Measurements from ENCODE around the gene UXS1. TPM values are rescaled to one million over a fixed set of nuclear protein-coding genes. Genes with fewer than 3 reads are reported as not detected.
A peak's percentile ranks its signal among the peaks of the same experiment; 100 is the strongest.
"Not testable (repeated sequence)": the region's sequence is repeated elsewhere in the genome, so short reads cannot be mapped to it uniquely, and the experiment has no call there.

The UXS1 gene
- total RNA-seq, 2 donors from 2014 or later: 28.3 to 49.1 TPM

- Histone ChIP-seq H3K4me1 (ENCODE audit: control insufficient read depth in 1 of 2, low read depth in 2 of 2) (peaks cover 8 to 23% of the 10 kb centered on the region in 2 donors), H3K4me3 (peak overlapping the region; percentile 30), H3K27ac (peak overlapping the region; percentile 6 to 32), H3K36me3 (no peaks in the 10 kb centered on the region), H3K9me3 (no peaks in the 10 kb centered on the region), H3K27me3 (replicated peaks; ENCODE audit: insufficient read depth) (no peaks in the 10 kb centered on the region)
- DNase-seq (ENCODE audit: low spot score): no peak
- no peak for TF ChIP-seq CTCF (IDR thresholded peaks at IDR 0.05)
- no peak for ATAC-seq (ENCODE audit: insufficient number of reproducible peaks, low FRiP score, low read depth)
Measured at GRCh38 chr2:106138543-106139237, 55.4 kb downstream of the UXS1 start.

GRCh38 chr2:106137731-106138521 lies 56.2 kb downstream of the UXS1 start:
- Histone ChIP-seq H3K36me3 (no peaks in the 10 kb centered on the region), H3K9me3 (no peaks in the 10 kb centered on the region), H3K4me3 (peak overlapping the region; percentile 30), H3K27ac (peak overlapping the region; percentile 6 to 32), H3K27me3 (replicated peaks; ENCODE audit: insufficient read depth) (no peaks in the 10 kb centered on the region), H3K4me1 (ENCODE audit: control insufficient read depth in 1 of 2, low read depth in 2 of 2) (peaks cover 8 to 22% of the 10 kb centered on the region in 2 donors)
- DNase-seq (ENCODE audit: low spot score) (no peak), ATAC-seq (ENCODE audit: insufficient number of reproducible peaks, low FRiP score, low read depth) (no peak)
- TF ChIP-seq CTCF (IDR thresholded peaks at IDR 0.05): no peak

GRCh38 chr2:106131192-106131591 lies 62.9 kb downstream of the UXS1 start:
- H3K36me3 ChIP-seq; H3K9me3 ChIP-seq; H3K4me3 ChIP-seq; DNase-seq (ENCODE audit: low spot score); H3K27ac ChIP-seq; H3K27me3 ChIP-seq (replicated peaks; ENCODE audit: insufficient read depth); ATAC-seq (ENCODE audit: insufficient number of reproducible peaks, low FRiP score, low read depth); H3K4me1 ChIP-seq (ENCODE audit: control insufficient read depth in 1 of 2, low read depth in 2 of 2): not testable (repeated sequence)

- Histone ChIP-seq H3K36me3 (no peaks in the 10 kb centered on the region), H3K9me3 (no peaks in the 10 kb centered on the region), H3K27me3 (replicated peaks; ENCODE audit: insufficient read depth) (no peaks in the 10 kb centered on the region), H3K4me3 (no peak overlapping the region), H3K27ac (no peak overlapping the region), H3K4me1 (ENCODE audit: control insufficient read depth in 1 of 2, low read depth in 2 of 2) (no peaks in the 10 kb centered on the region)
- TF ChIP-seq CTCF (IDR thresholded peaks at IDR 0.05): no peak
- ATAC-seq (ENCODE audit: insufficient number of reproducible peaks, low FRiP score, low read depth) (no peak), DNase-seq (ENCODE audit: low spot score) (no peak)
Measured at GRCh38 chr2:106130251-106130998, 63.7 kb downstream of the UXS1 start.

GRCh38 chr2:106129592-106129991 lies 64.5 kb downstream of the UXS1 start:
- Histone ChIP-seq H3K4me1 (ENCODE audit: control insufficient read depth in 1 of 2, low read depth in 2 of 2) (no peaks in the 10 kb centered on the region), H3K9me3 (no peaks in the 10 kb centered on the region), H3K4me3 (no peak overlapping the region), H3K27me3 (replicated peaks; ENCODE audit: insufficient read depth) (no peaks in the 10 kb centered on the region), H3K36me3 (peaks cover 4% of the 10 kb centered on the region), H3K27ac (no peak overlapping the region)
- no peak for ATAC-seq (ENCODE audit: insufficient number of reproducible peaks, low FRiP score, low read depth)
- DNase-seq (ENCODE audit: low spot score): no peak
- TF ChIP-seq CTCF (IDR thresholded peaks at IDR 0.05): no peak

Measured in thoracic aorta (tissue), 2 donors.